Hematopoietic multipotent progenitor cell treated with erythropoietin and hydrocortisone succinate and interleukin-3 and kit ligand, for 8 days (in vitro differentiated cells): Measurements from ENCODE around the gene TTLL10.
"Not testable (repeated sequence)": the region's sequence is repeated elsewhere in the genome, so short reads cannot be mapped to it uniquely, and the experiment has no call there.

ENCODE experiments used
- DNase-seq: peaks from one replicate; pipeline ENCODE4 v3.0.0-alpha.2; 2015

The TTLL10 gene

DNA sequence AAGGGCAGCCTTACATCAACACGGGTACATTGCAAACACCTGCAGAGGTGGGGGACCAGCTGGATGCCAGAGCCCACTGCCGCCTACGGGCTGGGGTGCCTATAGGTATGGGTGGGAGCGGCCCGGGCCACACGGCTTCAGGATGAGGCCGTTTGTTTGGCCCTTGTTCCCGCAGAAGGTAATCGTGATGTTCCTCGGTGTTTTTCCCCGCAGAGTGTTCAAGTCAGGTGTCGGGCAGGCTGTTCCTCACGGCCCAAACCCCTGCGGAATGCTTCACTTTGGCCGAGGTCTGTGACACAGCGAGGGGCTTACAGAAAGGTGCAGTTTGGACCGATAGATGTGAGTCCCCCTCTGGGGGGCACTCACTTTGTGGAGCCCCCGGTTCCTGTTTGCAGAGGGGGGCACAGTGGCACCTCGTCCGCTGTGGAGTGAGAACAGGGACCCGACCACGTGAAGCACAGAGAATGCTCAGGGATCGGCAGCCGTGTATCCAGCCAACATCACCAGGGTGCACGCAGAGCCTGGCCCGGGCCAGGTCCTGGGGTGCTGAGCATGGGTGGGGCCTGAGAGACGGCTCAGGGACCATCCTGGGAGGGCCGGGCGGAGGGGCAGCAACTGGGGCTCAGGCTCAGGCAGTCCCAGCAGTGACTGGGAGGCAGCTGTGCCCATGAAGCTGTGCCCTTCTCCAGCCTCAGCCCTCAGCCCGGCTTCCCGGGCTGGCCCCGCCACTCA, 453 bp upstream of the TTLL10 start:
- no peak for DNase-seq

DNA sequence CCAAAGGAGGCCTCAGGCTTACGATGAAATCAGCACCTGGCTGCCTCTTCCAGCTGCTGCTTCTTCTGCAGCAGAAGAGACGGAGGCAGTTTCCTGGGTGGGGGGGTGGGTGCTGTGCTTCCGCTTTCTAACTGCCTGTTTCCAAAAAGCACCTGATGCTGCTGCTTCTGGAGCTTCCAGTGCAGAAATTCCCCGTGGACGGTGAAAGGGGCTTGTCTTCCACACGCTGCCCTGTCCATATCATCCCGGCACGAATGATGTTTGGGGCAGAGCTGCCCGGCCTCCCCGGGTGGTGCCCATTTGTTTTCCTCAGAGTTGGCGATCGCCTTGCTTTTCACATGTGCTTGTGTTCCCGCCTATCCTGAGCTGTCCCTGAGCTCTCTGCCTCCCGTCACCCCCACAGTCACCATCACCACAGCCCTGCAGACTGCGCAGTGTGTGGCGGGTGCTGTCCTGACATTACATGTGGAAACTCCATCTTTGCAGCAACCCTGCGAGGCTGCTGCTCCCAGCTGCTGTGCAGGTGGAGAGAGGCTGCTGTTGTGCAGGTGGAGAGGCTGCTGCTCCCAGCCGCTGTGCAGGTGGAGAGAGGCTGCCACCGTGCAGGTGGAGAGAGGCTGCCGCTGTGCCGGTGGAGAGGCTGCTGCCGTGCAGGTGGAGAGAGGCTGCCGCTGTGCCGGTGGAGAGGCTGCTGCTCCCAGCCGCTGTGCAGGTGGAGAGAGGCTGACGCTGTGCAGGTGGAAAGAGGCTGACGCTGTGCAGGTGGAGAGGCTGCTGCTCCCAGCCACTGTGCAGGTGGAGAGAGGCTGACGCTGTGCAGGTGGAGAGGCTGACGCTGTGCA, 1.8 kb downstream of the TTLL10 start:
- no peak for DNase-seq

DNA sequence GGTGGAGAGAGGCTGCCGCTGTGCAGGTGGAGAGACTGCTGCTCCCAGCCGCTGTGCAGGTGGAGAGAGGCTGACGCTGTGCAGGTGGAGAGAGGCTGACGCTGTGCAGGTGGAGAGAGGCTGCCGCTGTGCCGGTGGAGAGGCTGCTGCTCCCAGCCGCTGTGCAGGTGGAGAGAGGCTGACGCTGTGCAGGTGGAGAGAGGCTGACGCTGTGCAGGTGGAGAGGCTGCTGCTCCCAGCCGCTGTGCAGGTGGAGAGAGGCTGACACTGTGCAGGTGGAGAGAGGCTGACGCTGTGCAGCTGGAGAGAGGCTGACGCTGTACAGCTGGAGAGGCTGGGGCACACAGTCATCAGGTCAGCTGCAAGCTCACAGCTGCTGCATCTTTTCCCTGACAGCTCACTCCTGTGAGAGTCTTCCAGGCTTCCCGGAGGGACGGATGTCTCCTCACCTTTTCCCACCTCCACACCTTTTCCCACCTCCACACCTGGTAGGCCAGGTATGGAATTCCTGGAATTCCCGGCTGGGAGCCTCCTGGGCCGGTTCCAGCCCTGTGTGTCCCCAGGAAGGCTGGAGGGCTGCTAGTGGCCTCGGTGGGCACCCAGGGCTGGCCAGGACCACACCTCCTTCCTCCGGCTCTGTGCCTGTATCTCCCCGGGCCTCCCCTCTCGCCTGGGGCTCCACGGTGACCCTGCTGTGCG, 2.5 kb downstream of the TTLL10 start:
- DNase-seq = not testable (repeated sequence)

DNA sequence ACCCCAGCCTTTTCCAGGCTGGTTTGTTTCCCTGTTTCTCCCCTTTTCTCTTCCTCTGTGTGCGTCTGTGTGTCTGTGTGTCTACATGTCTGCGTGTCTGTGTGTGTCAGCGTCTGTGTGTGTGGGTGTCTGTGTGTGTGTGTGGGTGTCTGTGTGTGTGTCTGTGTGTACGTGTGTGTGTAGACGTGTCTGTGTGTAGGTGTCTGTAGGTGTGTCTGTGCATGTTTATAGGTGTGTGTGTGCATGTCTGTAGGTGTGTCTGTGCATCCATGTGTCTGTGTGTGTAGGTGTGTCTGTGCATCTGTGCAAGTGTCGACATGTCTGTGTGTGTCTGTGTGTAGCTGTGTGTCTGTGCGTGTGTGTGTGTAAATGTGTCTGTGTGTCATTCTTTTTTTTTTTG, 3.3 kb downstream of the TTLL10 start:
- no peak for DNase-seq

DNA sequence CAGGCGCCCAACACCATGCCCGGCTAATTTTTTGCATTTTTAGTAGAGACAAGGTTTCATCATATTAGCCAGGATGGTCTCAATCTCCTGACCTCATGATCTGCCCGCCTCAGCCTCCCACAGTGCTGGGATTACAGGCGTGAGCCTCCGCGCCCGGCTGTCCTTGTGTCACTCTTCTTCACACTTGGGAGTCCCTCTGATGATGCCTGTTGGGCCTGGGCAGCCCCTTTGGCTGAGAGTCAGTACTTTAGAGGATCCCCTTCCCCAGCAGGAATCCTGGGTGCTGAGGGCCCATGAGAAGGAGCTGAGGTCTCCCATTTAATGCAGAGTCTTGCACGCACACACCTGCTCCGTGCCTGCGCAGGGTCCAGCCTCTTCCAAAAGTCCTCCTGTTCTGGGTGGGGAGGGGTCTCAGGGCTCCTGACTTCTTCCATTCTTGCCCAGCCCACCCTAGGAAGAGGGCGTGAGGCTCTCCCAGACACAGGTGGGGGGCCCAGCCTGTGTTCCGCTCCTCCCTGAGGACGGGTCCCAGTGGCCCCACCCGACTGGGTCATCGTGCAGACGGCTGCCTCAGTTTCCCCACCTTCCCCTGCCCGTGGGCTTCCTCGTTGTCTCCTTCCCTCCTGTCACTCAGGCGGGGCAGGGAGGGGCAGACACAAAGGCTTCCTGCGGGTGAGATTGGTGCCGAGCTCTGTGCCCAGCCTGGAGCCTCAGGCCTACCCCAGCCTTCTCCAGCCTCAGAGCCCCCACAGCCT, 3.9 kb downstream of the TTLL10 start:
- DNase-seq = no peak

DNA sequence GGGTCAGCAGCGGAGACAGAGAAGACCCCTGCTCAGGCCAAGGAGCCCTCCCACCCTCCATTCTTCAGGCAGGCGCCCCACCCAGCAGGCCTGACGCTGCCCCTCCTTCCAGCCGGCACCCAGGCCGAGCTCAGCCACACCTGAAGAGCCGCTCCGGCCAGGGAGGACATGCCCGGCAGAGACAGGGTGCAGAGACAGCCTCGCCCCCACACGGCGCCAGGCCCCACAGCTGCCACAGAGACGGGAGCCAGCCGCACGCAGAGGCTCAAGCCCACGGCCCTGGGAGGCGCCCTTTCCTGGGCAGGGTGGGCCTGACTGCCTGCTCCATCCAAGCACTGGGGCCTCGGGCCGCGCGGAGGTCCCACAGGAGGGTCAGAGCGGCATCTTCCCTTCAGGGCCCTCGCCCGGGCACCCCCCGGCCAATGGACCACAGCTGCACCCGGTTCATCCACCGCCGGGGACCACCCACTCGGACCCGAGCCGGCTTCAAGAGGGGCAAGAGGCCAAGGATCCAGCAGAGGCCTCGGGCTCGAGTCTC, 5.2 kb downstream of the TTLL10 start:
- no peak for DNase-seq

DNA sequence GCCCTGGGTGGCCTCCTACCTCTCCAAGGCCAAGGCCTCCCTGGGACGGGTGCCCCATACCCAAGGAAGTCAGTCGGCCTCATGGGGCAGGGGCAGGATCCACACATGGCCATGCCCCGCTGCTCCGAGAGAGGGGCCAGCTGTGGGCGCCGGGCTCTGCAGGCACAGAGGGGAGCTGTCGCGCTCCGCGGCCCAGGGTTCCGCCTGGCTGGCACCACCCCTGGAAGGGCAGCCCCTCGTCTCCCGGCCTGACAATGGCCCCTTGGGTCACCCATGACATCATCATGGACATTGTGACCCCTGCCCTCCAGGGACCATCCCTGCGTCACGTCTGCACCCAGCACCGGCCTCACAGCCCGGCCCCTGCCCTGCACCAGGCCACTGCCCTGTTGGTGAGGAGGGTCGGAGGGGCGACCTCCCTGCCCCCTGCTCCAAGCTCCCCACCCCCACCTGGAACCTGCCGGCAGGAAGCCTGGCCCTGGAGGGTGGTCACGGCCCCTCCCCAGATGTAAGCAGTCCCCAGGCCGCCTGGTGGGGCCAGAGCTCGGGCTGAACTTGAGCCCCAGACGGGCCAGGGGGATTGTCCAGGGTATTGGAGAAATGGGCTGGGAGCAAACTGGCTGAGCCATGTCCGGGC, 5.8 kb downstream of the TTLL10 start:
- DNase-seq = no peak

DNA sequence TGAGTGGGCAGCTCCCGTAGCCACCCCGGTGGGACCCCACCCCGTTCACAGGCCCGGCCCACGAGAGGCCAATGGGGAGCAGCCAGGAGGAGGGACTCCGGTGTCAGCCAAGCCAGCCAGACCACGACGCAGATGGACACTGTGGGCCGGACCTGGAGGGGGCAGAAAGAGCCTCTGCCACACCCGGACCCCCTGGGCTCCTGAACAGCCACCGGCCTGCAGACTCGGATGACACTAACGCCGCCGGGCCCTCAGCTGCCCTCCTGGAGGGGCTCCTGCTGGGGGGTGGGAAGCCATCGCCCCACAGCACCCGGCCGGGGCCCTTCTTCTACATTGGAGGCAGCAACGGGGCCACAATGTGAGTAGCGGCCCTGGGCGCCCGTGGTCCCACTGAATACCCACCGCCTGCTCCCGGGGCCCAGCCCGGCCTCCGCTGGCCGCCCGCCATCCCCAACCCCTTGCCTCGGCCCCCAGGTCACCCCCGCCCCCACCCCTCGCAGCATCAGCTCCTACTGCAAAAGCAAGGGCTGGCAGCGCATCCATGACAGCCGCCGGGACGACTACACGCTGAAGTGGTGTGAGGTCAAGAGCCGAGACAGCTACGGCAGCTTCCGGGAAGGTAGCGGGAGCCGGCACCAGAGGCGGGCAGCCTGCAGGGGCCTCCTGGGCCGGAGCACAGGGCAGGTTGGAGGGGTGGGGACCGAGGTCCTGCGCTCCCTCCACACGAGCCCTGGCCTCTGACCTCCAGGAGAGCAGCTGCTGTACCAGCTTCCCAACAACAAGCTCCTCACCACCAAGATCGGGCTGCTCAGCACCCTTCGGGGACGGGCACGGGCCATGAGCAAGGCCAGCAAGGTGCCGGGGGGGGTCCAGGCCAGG, 6.5 kb downstream of the TTLL10 start:
- no peak for DNase-seq

DNA sequence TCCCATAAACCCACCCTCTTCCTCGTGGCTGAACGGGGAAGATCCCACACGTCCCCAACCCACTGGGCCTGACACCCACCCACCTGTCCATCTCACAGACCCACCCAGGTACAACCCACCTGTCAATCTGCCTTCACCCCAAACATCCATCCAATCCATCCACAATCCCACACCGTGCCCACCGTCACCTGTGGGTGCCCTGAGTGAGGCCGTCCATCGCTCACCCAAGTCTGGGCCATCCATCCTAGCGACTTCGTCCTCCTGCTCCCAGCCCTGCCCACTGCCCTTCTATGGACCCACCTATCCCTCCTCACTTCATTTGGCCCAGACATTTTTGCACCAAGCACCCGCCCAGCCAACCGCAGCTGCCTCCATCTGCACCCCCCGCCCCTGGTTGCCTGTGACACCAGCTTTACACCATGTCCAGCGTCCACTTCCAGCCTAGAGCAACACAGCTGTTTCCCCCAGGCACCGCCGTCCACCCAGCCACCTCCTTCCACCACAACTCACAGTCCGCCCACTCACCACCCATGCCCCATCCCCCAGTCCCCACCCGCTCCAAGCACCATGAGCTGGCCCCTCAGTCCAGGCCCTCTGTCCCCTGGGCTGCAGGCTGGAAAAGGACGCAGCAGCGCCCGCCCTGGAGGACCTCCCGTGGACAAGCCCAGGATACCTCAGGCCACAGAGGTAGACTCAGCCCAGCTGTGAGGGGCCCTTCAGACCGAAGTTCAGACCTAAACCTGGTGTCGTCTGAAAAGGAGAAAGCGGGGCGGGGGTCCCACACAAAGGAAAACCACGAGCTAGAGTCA, 7.7 kb downstream of the TTLL10 start:
- no peak for DNase-seq

DNA sequence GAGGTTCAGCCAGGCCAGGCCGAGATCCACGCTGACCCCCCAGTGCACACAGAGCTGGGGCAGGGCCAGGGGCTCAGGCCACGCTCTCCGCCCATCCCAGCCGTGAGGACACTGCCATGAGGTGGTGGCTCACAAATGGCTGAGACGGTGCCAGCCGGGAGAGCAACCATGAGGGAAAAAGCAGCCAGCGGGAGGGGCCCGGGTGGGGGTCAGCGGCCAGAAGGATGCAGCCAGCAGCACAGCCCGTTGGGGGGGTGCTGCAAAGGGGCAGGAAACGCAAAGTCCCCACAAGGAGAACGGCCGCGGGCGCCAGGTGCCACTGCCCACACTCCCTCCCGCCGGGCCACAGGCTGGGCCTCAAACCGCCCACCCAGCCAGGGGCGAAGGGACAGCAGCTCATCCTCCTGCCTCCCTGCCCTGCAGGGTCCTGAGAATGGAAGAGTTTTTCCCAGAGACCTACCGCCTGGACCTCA, 8.3 kb downstream of the TTLL10 start:
- DNase-seq = no peak

DNA sequence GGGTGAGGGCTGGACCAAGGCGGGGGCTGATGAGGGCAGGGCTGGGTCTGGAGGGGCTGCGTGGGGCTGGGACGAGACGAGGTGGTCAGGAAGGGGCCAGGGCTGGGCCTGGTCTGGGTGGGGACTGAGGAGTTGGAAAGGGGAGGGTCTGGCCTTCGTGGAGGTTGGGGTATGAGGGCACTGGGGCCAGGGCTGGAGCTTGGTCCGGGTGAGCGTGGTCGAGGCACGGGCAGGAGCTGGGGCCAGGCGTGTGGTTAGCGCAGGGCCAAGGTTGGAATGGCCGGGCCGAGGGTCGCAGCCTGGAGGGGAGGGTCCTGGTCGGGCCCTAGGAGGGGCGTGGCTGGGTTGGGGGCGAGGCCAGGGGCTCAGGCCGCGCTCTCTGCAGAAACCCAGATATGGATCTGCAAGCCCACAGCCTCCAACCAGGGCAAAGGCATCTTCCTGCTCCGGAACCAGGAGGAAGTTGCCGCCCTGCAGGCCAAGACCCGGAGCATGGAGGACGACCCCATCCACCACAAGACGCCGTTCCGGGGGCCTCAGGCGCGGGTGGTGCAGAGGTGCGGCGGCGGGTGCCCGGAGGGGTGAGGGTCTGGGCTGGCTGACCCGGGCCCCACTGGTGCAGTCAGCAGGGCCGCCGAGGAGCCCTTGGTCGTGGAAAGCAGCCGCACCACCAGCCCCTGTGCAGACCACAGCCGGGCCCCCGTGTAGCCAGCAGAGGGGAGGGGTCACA, 9.0 kb downstream of the TTLL10 start:
- no peak for DNase-seq

DNA sequence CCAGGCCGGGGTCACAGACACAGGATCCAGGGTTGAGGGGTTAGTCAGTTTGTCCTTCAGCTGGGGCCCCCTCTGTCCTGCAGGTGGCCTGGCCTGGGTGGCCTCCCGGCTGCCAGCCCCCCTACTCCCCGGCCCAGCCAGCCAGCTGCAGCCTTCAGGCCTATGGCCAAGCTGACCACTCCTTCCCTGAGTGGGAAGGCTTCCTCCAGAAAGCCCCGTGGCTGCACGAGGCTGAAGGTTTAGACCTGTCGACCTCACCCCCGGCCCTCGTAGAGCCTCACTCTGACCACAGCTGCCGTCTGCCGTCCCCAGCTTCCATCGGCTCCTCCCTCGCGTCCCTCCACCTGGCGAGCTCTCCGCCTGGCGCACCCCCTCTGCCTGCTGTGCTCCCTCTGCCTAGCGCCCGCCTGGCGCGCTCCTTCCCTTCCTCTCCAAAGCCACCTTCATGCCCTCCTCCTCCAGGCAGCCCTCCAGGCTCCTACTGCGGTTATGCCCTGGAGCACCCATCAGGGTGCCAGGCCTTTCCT, 9.6 kb downstream of the TTLL10 start:
- DNase-seq = no peak

DNA sequence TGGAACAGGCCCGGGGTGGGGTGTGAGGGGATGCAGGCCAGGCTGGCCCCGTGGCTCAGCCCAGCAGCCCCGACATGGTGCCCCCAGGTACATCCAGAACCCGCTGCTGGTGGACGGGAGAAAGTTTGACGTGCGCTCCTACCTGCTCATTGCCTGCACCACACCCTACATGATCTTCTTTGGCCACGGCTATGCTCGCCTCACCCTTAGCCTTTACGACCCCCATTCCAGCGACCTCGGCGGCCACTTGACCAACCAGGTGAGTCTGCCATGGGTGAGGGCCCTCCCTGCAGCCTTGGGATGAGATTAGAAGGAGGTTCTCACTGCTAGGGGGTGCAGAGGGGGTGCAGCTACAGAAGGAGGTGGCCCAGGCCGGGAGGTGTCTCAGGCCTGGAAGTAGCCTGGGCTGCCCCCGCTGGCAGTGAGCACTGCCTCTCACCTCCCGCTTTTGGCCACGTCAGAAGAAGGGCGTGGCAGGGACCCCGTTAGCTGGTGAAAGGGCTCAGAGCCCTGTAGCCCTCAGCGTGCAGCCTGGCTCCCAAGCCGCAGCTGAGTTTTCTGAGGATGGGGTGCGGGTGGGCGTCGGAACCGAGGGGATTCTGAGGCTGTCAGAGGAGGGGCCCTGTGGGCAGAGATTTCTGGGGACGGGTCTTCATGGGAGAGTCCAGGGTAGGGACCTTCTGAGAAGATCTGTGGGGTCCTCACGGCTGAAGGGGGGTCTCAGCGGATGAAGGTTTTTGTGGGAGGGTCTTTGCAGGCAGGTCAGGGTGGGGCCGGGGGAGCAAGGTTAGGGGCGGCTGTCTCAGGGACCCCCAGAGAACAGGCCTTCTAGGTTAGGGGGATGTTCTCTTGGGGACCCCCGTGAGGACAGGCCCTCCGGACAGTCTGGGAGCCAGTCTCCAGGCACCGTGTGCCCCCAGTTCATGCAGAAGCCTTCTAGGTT, 10.4 kb downstream of the TTLL10 start:
- no peak for DNase-seq

DNA sequence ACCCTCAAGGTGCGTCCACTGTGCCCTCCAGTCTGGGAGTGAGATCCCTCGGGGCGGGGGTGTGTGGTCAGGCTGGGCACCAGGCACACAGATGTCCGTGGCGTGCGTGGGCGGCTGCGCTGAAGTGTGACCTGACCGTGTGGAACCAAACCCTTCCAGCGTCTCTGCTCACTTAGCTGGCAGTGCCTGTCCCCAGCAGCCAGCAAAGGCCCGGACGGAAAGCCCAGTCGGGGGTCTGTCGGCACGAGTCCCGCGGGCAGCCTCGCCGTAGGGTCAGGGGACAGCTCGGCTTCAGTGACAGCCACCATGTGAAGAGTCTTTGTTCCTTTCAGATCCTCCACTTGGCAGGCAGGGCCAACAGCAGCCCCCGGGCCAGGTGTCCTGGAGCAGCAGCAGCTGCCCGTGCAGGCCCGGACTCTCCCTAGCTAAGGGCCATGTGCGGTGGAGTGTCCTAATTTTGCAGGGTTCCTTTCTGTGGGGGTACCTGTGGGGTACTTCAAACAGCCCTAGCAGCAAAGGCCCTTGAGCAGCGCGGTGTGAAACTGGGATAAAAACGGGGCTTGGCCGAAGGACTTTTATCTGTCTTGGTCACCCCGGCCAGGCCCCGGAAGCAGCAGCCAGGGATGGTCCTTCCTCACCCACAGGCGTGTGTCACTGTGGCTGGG, 11.6 kb downstream of the TTLL10 start:
- no peak for DNase-seq

DNA sequence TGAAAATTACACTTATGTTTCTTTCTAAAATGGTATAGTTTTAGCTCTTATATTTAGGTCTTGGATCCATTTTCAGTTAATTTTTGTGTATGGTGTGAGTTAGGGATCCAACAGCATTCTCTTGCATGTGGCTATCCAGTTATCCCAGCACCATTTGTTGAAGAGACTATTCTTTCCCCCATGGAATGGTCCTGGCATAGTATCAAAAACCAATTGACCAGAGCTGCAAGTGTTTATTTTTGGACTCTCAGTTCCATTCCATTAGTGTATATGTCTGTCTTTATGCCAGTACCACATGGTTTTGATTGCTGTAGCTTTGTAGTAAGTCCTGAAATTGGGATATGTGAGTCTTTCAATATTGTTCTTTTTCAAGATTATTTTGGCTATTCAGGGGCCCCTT, 14.3 kb downstream of the TTLL10 start:
- no peak for DNase-seq

DNA sequence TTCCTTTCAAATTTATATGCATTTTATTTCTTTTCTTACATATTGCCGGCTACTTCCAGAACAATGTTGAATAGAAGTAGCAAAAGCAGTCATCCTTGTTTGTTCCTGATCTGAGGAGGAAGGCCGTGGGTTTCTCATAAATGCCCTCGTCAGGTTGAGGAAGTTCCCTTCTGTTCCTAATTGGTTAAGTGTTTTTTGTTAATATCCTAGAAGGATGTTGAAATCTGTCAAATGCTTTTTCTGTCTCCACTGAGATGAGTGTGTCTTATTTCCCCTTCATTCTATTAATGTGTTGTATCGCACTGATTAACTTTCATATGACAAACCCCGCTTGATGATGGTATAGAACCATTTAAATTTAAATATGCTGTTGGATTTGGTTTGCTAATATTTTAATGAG, 15.4 kb downstream of the TTLL10 start:
- DNase-seq = no peak

DNA sequence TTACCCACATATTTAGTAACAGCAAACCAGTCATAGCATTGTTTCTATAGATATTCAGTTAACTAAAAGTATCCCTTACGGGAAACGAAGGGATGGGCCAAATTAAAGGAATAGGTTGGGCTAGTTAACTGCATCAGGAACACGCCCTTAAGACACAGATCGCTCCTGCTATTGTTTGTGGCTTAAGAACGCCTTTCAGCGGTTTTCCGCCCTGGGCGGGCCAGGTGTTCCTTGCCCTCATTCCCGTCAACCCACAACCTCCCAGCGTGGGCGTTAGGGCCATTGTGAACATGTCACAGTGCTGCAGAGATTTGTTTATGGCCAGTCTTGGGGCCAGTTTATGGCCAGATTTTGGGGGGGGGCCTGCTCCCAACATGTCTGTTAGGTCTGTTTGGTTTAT, 18.1 kb downstream of the TTLL10 start:
- DNase-seq = no peak
